HG02642 (cell line): ENCODE data around the gene SH3BP4.
"Not testable (repeated sequence)": the region's sequence is repeated elsewhere in the genome, so short reads cannot be mapped to it uniquely, and the experiment has no call there.

Source experiments
- ATAC-seq: cut with Tn5 transposase; IDR thresholded peaks from one replicate; pipeline ENCODE4 v1.9.1; 2021; ENCODE audit warnings: mild to moderate bottlenecking; ENCODE audit not compliant: unreplicated experiment, poor library complexity

SH3BP4 gene

DNA sequence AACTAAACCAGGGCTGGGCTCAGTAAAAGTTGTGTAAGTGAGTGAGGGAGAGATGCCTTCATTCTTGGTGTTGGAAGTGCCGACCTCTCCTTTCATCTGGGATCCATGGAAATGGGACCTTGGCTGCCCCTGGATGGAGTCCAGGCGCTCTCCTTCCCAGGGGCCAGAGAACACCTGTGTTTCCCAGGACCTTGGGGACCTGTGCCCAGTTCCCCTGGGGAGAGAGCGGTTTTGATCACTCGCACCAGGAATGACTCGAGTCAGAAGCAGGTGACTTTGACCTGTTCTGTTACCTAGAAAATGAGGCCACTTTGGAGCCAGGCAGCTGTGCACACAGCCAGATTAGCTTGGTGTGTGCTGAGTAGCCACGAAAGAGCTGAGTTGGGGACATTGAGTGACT lies 97.3 kb downstream of the SH3BP4 start:
- ATAC-seq: no peak

DNA sequence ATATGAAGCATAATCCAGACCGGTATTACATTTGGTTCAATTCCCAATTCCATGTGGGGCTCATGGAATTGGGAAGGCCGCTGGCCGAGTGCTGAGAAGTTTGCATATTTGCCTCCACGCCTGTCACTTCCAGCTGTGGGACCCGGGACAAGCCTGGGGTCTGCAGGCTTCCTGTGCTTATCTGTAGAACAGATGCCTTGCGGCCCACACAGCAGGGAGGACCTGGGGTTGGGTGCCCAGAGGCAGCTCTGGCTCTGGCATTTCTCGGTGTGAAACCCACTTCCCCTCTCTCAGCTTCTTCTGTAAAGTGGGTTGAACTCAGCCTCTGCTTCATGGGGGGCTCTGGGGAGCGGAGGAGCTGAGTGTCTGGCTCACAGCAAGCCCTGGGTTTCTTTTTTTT lies 97.9 kb downstream of the SH3BP4 start:
- ATAC-seq: no peak

DNA sequence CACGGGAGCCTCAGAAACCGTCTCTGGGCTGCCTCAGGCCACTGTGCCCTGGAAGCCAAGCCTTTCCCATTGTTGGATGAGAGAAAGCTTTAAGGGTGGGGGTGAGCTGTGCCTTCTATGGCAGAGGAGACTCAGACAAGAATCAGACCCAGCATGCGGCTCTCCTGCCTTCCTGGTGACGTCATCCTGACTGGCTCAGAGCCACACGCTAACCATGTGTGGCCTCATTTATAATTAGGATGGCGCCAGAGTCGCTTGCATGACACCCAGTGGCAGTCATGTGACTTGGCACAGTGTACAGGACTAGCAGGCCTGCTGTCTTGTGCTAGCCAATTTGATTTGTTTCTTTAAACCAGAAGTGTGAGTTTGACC lies 99.1 kb downstream of the SH3BP4 start:
- no peak for ATAC-seq

DNA sequence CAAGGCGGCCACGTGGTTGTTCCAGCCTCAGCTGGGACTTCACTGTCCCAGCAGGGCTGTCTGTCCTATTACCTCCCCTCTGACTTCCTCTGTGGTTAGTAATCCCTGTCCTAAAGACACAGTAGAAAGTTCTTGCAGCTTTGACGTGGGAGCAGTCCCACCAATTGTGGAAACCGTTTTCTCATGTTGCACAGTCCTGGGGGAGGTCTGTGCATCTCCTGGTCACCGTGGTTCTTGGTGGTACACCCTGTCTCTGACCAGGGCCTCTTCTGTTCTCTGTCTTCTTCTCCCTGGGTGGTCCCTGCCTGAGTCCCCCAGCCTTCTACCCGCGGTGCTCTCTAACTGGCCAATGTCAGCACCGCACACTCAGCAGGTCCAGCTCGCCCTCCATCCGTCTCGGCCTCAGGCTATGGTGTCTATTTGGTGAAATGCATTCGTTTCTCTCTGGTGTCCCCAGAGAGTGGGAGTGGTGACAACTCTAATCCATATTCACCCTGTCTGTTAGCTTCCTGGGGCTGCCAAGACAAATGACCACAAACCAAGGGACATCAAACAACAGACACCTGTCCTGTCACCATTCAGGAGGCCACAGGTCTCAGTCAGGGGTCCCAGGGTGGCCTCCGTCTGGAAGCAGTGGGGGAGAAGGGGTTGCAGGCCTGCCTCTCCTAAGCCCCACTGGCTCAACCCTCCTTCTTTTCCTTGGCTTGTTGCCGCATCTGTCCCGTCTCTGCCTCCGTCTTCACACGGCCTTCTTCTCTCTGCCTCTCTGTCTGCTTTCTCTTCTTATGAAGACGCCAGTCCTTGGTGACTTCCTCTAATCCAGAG lies 99.8 kb downstream of the SH3BP4 start:
- no peak for ATAC-seq

DNA sequence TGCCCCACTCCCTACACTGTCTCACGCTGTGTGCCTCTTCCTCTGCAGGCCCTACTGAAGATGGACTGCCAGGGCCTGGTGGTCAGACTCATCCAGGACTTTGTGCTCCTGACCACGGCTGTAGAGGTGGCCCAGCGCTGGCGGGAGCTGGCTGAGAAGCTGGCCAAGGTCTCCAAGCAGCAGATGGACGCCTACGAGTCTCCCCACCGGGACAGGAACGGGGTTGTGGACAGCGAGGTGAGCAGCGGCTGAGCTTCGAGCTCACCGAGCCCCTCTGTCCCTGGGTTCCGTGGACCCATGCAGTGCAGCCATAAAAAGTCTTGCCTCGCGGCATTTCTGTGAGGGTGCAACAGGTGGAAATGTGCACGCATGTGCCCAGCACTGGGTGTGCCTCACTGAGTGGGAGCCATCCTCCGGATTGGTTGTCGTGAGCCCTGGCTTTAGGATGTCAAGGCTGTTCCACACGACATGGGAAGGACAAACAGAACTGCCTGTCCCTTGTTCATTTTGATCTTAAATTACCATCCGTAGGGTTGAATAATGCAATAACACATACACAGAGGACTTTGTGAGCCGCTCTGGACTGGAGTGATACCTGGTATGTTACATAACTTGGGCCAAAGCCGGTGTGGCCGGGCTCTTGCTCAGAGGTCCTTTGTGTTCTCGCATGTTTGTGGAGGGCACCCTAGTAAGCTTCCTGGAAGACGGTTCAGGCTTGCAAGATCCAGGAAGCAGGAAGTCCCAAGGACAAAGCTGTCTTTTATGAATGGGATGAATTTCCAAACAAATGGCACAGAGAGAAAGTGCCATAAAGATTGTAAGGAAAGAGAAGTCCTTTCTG lies 100.9 kb downstream of the SH3BP4 start:
- no peak for ATAC-seq

DNA sequence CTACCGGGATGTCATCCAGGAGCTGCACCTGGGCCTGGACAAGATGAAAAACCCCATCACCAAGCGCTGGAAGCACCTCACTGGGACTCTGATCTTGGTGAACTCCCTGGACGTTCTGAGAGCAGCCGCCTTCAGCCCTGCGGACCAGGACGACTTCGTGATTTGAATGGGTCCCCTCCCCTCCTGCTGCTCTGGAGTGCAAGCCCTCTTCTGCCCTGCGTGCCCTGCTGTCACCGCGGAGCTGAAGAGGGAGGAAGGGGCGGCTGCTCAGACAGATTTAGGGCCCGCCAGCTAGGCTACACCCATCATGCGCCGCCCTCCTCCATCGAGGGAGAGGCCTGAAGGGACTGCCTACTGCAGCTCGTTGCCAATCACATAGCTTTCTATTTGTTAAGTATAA lies 101.8 kb downstream of the SH3BP4 start:
- ATAC-seq: no peak

DNA sequence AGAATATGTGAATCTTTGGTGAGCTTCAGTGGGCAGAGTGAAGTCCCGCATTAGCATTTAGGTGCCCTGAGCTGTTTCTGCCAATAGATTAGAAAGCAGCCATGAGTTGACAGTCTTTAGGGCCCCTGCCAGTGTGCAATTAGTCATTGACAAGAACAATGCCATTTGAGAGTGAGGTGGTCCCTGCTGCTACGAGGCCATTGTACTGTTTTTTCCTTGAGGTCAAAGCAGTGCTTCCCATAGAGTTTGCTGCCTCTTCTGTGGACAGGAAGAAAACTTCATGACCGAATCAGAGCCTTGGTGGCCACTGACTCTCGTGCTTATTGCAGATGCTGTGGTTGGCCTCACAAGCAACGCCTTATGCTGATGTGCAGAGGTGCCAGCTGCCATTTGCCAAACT lies 102.7 kb downstream of the SH3BP4 start:
- no peak for ATAC-seq

DNA sequence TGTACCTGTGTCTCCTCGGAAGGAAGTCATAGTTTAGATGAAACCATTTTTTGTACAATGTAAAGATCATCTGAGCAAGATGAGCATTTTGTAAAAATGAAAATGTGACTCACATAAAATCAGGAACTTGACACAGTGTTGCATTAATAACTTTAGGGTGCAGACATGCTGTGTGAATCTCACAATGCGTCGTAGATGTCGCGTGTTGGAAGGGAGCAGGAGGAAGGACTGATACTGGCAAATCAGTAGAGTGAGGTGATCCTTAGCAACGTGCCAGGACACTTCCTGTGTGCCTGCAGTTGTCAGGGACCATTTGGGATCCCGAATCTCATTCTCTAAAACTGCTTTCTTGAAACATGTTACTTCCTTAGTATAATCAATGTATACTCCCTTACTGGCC lies 103.1 kb downstream of the SH3BP4 start:
- no peak for ATAC-seq

DNA sequence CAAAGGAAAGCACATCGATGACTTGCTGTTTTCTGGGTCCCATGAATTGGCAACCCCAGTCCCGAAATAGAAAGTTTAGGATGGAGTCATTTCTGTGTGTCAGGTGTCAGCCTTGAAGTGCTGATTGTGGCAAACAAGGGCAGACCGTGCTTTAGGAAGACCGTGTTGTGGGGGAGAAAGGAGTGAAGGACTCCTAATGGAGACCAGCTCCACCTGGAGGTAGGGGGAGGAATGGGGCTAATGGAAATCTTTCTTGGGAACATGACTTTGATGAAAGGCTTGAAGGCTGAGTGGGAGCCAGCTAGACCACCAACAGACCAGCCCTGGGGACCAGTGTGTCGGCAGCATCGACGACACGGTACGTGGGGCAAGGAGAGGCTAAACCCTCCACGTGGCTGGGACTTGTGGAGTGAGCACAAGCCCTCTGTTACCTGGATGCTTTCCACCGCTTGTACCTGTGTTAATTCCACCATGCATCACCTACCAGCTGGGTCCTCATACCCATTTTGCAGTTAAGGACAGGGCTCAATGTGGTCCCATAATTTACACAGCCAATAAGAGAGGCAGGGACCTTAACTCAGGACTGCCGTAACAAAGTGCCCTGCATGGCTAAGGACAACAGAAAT lies 104.2 kb downstream of the SH3BP4 start:
- ATAC-seq: no peak

DNA sequence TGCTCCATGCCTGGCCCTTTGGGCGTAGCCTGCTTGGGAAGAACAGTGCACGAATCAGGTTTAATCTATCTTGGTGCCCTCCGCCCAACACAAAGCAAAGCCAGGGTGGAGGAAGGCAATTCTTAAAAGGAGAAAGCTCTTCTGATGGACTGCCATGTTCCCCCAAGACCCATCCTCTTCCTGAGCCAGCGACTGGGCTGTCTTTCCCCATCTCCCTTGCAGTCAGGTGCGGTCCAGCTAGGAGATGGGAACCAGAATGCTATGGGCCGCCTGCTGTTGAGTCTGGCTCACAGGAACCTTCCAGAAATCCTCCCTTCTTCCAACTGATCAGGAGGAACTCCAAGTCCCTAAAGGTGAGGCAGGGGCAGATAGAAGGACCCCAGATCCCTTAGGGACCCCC lies 105.0 kb downstream of the SH3BP4 start:
- ATAC-seq: no peak

DNA sequence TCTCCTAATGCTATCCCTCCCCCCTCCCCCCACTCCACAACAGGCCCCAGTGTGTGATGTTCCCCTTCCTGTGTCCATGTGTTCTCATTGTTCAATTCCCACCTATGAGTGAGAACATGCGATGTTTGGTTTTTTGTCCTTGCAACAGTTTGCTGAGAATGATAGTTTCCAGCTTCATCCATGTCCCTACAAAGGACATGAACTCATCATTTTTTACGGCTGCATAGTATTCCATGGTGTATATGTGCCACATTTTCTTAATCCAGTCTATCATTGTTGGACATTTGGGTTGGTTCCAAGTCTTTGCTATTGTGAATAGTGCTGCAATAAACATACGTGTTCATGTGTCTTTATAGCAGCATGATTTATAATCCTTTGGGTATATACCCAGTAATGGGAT lies 105.8 kb downstream of the SH3BP4 start:
- ATAC-seq: not testable (repeated sequence)

DNA sequence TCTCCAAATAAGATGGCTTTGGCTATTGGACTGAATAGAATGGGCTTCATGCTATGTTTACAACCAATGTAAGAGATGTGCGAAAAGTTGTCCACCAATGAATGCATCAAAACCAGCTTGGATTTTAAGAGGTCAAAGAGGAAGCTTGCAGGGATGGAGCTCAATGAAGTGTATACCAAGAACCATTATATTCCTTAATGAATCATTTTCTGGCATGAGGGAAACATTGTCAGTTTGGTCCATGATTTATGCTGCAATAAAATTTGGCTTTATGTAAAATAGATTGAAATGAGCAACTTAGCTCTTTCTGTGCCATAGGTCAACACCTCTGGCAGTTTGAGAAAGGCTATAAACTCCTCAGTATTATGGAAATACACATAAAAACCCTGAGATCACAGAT lies 107.3 kb downstream of the SH3BP4 start:
- no peak for ATAC-seq

DNA sequence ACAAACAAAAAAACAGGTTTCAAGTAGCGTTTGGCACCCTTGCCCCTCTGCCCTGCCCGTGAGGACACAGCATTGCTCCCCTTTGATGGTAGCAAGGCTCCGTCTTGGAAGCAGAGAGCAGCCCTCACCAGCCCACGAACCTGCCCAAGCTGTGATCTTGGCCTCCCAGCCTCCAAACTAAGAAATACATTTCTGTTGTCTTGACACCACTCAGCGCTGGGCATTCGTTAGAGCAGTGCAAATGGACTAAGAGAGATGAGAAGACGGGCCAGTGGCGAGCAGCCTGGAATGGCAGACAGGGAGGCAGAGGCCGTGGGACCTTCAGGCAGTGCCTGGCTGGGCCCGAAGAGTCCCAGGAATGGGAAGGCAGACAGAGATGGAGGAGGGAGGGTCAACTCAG lies 109.8 kb downstream of the SH3BP4 start:
- ATAC-seq: no peak

DNA sequence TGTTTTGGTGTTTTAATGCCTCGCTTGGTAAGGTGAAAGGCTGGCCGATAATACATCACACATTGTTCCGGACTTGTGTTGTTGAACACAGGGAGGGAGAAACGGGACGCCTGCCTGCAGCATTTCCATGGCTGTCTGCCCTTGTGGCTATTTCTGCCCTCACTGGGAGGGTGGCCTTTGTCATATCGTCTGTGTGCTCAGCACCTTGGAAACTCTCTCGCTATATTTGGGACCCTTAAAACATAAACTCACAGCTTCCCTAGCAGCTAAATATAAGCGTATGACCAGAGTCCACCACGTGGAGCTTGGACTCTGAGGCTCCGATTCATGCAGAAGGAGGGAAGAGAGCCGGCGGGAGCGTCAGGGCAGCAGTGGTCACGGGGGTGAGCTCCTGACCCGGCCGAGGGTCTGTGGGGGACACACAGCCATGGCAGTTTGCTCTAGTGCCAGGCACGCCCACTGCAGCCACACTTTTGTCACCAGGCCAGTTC lies 111.7 kb downstream of the SH3BP4 start:
- ATAC-seq: no peak

DNA sequence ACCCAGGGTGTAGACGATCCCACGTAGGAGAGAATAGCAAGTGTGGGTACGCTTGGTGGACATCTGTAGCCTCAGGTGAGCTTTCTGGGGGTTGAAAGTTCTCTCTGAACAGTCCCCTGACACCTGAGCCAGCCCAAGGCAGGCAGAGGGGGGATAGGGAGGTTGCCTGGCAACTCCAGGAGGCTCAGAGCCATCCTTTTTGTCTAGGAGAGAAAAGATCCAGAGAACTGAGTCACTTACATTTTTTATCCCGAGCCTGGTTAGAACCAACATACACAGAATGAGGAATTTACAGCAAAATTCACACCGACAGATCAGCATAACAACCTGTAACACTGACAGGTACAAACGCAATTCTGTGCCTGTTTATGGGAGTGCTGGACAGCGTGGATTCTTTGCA lies 113.2 kb downstream of the SH3BP4 start:
- no peak for ATAC-seq

DNA sequence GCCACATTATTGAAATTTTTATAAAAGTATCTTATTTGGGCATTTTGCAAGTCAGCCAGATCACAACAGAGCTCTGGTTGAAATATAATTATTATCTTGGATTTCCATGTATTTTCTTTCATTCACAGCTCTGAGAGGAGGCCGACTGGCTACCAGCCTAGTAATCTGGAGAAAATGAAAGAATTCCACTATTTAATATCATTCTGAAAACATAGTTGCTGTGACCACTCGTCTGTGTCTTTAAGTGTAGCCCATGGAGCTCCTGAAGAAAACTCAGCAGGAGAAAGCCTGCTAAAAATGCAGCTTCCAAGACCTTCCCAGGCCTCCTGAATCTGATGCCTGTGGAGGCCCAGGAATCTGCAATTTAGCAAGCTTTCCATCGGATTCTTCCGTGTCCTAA lies 114.7 kb downstream of the SH3BP4 start:
- ATAC-seq: no peak

DNA sequence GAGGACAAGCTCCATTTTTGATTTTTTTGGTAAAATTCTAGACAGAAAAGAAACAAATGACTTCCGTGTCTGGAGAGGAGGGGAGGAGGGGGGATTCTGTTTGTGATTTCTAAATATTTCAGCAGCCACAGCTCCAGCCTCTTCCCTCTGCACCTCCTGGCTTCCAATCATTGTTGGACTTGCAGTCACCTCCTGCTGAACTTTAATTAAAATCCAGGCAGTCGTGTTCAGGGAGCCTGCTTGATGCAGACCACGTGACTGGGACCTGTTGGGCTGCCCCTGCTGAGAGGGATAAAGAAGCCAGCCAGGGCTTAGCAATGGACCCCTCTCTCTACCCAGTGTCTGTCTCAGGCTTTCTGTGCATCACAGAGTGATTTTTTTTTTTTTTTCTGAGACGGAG lies 115.1 kb downstream of the SH3BP4 start:
- ATAC-seq: no peak

DNA sequence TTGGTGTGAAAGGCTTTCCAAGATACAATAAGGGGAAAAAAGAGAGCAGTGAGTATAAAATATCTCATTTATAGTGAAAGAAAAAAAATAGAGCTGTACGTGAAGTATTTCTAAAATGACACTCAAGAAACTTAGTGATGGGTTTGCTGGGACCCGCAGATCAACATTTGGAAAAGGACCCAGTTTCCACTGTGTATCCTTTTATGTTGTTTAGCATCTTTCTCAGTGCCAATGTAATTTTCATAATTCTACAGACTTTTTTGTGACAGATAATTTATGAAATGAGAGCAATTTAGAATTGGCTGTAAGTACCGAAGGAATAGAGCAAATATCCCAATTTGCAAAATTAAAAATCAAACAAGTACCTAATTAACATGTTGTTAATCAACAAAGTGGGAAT lies 116.9 kb downstream of the SH3BP4 start:
- ATAC-seq: no peak

DNA sequence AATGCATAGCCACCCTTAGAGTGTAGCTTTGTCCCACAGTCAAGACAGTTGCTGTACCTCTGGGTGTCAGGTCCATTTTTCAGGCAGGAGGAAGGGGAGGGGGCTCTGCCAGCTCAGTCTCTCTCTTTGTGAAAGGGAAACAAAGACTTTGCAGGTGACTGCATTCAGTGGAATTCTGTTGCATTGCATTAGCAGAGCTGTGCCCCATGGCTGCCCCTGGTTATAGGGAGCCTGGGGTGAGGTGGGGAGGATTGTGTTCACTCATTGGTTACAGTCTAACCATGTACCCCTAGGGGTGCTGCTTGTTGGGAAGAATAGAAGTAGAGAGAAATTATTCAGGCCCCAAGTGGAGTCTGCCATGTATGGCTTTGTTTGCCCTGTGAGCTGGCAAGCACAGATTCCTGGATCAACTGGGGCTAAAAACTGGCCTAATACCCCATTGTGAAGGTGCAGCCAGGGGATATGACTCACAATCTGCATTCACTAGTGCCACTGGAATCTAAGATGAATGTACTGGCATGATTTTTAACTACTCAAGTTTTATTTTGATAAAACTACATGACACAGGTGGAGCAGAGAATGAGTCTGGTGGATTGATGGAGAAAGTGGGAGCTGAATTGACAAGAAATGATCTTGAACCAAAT lies 118.4 kb downstream of the SH3BP4 start:
- ATAC-seq: no peak

DNA sequence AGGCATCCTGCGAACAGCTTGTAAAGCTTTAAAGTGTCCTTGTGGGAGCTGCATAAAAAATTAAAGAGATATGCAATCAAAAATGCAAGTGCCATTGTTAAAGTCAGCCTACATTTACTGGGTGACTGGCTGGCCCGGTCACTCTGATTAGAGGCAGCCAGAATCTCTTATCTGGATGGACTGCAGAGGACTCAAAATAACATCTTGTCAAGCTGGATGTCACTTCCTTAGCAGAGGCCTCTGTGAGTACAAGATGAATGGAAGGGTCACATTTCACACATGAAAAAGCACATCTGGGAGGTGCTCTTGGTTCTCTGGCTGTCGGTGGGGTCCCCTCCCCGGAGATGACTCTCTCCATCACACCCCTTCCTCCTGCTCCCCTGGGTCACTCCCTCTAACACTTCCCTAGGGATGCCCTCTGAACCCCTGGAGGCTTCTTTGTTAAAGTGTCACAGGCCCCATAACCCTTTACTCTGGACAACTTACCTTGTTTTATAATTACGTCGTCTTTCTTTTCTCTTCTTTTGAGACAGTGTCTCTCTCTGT lies 122.1 kb downstream of the SH3BP4 start:
- ATAC-seq: no peak
